Mesendoderm (in vitro differentiated cells): Measurements from ENCODE around the gene TK1.

Experiments used
- DNase-seq: peaks from one replicate; pipeline ENCODE4 v3.0.0; 2013
- H2AK5ac ChIP-seq: 2 replicates; pipeline ENCODE4 v1.6.1; 2013; ENCODE audit warnings: low read length, inconsistent platforms
- H2BK120ac ChIP-seq: 2 replicates; pipeline ENCODE4 v1.6.1; 2013; ENCODE audit warnings: low read depth, mild to moderate bottlenecking, low read length, moderate library complexity, mixed read lengths
- H2BK15ac ChIP-seq: replicated peaks from 2 replicates; pipeline ENCODE4 v1.6.1; 2013; ENCODE audit warnings: low read depth, mild to moderate bottlenecking, moderate library complexity
- H2BK5ac ChIP-seq: 2 replicates; pipeline ENCODE4 v1.6.1; 2013; ENCODE audit warnings: low read length, inconsistent platforms
- H3K18ac ChIP-seq: 2 replicates; pipeline ENCODE4 v1.6.1; 2013; ENCODE audit warnings: mild to moderate bottlenecking, low read length, mixed read lengths
- H3K23ac ChIP-seq: one replicate; pipeline ENCODE4 v1.6.1; 2013; ENCODE audit warnings: low read length
- H3K27ac ChIP-seq: 2 replicates; pipeline ENCODE4 v1.5.1; 2013; ENCODE audit warnings: low read depth, mild to moderate bottlenecking, inconsistent platforms, low read length, moderate library complexity
- H3K27me3 ChIP-seq: 2 replicates; pipeline ENCODE4 v1.6.1; 2013; ENCODE audit warnings: low read length, control low read depth, mild to moderate bottlenecking, inconsistent platforms; ENCODE audit not compliant: insufficient read depth, poor library complexity
- H3K36me3 ChIP-seq: 2 replicates; pipeline ENCODE4 v1.6.1; 2013; ENCODE audit warnings: low read length, inconsistent platforms; ENCODE audit not compliant: control insufficient read depth, insufficient read depth
- H3K4ac ChIP-seq: one replicate; pipeline ENCODE4 v1.6.1; 2013; ENCODE audit warnings: low read depth, mild to moderate bottlenecking, low read length, moderate library complexity
- H3K4me1 ChIP-seq: 2 replicates; pipeline ENCODE4 v1.6.1; 2013; ENCODE audit warnings: low read depth, low read length, inconsistent platforms; ENCODE audit not compliant: control insufficient read depth
- H3K4me2 ChIP-seq: 2 replicates; pipeline ENCODE4 v1.6.1; 2013; ENCODE audit warnings: low read length
- H3K4me3 ChIP-seq: 2 replicates; pipeline ENCODE4 v1.5.1; 2013; ENCODE audit warnings: mild to moderate bottlenecking, low read length
- H3K56ac ChIP-seq: one replicate; pipeline ENCODE4 v1.6.1; 2013; ENCODE audit warnings: low read length
- H3K79me1 ChIP-seq: 2 replicates; pipeline ENCODE4 v1.6.1; 2013; ENCODE audit warnings: low read length, inconsistent platforms
- H3K79me2 ChIP-seq: 2 replicates; pipeline ENCODE4 v1.6.1; 2013; ENCODE audit warnings: mild to moderate bottlenecking, low read length; ENCODE audit not compliant: control insufficient read depth, insufficient read depth
- H3K9ac ChIP-seq: 2 replicates; pipeline ENCODE4 v1.6.1; 2013; ENCODE audit warnings: low read length, inconsistent platforms
- H4K5ac ChIP-seq: one replicate; pipeline ENCODE4 v1.6.1; 2013; ENCODE audit warnings: low read length
- H4K8ac ChIP-seq: one replicate; pipeline ENCODE4 v1.6.1; 2013; ENCODE audit warnings: low read depth, mild to moderate bottlenecking, control low read depth, low read length, moderate library complexity
- WGBS: extraction: QIAGEN DNeasy Blood & Tissue Kit; methylation state at CpG from one replicate; pipeline ENCODE4 v1.1.7; 2013; ENCODE audit warnings: low lambda C conversion rate, missing lambda C conversion rate; ENCODE audit not compliant: insufficient coverage; ENCODE audit errors: extremely low coverage; 5-methylcytosine and 5-hydroxymethylcytosine counted together

TK1 gene

DNA sequence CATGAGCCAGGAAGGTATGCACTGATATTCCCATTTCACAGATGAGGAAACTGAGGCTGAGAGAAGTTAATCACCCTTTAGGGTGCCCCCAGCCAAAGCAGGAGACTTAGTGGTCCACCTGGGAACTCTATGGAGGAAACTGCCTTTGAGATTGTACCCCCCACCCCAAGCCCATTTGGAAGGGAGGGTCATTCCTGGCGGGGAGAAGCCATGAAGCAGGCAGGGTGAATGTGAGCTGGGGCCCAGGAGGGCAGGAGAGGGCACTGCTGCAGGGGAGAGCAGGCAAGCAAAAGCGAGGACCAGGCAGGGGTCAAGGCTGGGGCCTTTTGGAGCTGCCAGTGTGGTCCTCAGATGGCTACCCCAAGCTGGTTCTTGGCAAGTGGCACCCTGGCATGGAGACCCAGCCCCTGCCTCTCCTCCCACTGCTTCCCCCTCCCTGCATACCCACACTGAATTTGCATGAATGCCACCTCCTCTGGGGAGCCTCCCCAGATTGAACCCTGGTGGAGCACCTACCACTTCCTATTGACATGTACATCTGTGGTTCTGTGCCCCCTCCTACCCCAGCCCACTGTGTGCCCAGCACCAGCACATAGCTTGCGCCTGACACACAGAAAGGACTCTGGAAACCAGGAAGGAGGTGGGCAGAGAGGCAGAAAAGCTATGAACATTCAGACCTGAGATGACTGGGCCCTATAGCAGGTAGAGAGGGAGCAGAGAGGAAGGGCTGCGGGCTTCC lies 57.3 kb downstream of the TK1 start:
- H3K4me3 ChIP-seq = no peak overlapping the region
- WGBS = no CpG with 5 or more reads among the region's 4 CpGs

DNA sequence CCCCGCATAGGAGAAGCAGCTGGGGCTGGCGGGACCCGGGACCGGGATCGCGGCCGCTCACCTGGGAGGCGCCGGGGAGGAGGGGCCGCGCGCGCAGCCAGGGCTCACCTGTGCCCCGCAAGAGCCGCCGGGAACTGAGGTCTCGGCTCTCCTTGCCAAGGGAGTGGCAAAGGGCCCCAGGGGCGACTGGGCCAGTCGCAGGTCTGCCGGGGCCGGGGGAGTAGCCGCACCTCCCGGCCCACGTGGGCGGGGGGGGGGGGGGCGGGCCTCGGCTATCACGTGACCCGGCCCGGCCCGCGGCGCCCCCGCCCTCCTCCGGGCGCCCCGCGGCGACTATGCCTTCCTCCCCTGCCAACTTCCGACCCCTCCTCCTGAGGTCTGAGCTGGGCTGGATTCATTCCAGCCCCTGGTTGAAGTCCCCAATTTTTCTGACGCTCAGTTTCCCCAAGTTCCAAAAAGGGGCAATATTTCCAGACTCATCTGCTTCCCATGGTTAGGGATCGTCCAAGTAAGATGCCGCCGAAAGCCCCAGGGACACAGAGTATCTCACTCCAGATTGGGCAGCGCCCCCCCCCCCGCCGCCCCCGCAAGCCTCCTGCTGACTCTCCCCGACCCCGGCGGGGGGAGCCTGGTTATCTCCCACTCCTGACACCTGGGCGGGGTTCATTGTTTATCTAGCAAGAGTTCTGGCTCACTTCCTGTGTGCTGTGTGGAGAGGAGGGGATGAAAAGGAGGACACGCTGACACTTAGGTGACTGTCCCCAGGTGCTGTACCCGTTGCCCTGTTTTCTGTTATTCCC lies 58.1 kb downstream of the TK1 start, which contains the start of gene TMC6:
Gene TMC6 (minus strand): TSS at position 205 of the 800 bp plus-strand sequence. CDS start 1,923 bp downstream, outside the sequence.
- H2BK5ac ChIP-seq = peak within 1 kb of the TSS; percentile 88
- H3K4me2 ChIP-seq = peak within 1 kb of the TSS; percentile 78
- no CpG with 5 or more reads among the region's 54 CpGs for WGBS
- no peak within 1 kb of the TSS for H4K5ac ChIP-seq
- H3K56ac ChIP-seq = peak within 1 kb of the TSS; percentile 87
- no peak within 1 kb of the TSS for H2BK15ac ChIP-seq
- peak; percentile 89 for DNase-seq
- peak within 1 kb of the TSS; percentile 93 for H3K4me3 ChIP-seq
- H3K23ac ChIP-seq = no peak within 1 kb of the TSS
- H3K18ac ChIP-seq = peak within 1 kb of the TSS; percentile 95
- peak within 1 kb of the TSS; percentile 82 for H3K4ac ChIP-seq
- H3K4me1 ChIP-seq = peaks cover 11% of the 10 kb centered on the region
- peaks cover 3% of the 10 kb centered on the region for H3K79me1 ChIP-seq
- peak within 1 kb of the TSS; percentile 93 for H3K27ac ChIP-seq
- peak within 1 kb of the TSS; percentile 7 for H4K8ac ChIP-seq
- peaks cover 20% of the 10 kb centered on the region for H3K79me2 ChIP-seq
- H3K36me3 ChIP-seq = peaks cover 6% of the 10 kb centered on the region
- peak within 1 kb of the TSS; percentile 79 for H3K9ac ChIP-seq
- H3K27me3 ChIP-seq = no peaks in the 10 kb centered on the region
- H2AK5ac ChIP-seq = peak within 1 kb of the TSS; percentile 8
- peak within 1 kb of the TSS; percentile 88 for H2BK120ac ChIP-seq

More for the DNA sequence above, 57.3 kb downstream of the TK1 start:
- Histone ChIP-seq H3K4me1 (peaks cover 11% of the 10 kb centered on the region), H3K9ac (no peak overlapping the region), H3K18ac (no peak overlapping the region), H4K8ac (no peak overlapping the region), H3K27me3 (no peaks in the 10 kb centered on the region), H3K56ac (peak overlapping the region; percentile 83), H3K4me2 (no peak overlapping the region), H3K79me1 (peaks cover 2% of the 10 kb centered on the region), H2BK120ac (peak overlapping the region; percentile 2), H3K79me2 (peaks cover 20% of the 10 kb centered on the region), H2BK15ac (no peak overlapping the region), H3K4ac (peak overlapping the region; percentile 1), H3K36me3 (peaks cover 2% of the 10 kb centered on the region), H2AK5ac (peak overlapping the region; percentile 8), H3K27ac (peak overlapping the region; percentile 40), H3K23ac (no peak overlapping the region), H4K5ac (no peak overlapping the region), H2BK5ac (peak overlapping the region; percentile 36)
- DNase-seq = no peak

DNA sequence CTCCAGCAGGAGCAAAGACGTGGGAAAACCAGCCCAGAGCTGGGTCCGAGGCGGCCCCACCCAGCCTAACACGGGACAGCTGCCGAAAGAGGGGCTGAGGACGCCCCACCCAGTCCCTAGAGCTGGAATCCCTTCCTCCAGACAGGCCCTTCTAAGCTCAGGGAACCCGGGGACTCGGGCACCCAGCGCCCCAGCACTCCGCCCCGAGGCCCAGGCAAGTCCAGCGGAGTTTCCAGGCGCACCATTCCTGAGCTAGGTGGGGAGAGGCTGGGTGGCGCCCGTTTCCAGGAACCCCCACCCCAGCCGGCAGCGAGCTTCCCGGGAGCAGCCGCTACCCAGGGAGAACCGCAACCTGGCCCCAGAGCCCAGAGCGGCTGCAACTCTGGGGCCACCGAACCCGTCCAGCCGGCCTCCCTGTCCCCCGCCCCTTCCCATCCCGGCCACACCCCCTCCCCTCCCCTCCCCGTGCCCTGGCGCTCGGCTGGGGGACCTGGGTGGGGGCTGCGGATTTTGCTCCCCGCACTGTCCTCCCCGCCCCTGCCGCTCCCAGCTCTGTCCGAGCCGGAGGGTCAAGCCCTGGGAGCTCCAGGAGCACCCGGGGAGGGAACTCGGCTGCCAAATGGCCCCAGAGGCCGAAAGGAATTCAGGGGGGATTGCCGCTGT lies 58.8 kb downstream of the TK1 start:
- Histone ChIP-seq H2AK5ac (no peak overlapping the region), H3K9ac (peak overlapping the region; percentile 79), H3K4ac (peak overlapping the region; percentile 82), H3K4me3 (peak overlapping the region; percentile 93), H2BK120ac (peak overlapping the region; percentile 88), H4K5ac (no peak overlapping the region), H3K23ac (no peak overlapping the region), H3K79me1 (peaks cover 5% of the 10 kb centered on the region), H2BK5ac (peak overlapping the region; percentile 88), H3K4me2 (peak overlapping the region; percentile 78), H3K79me2 (peaks cover 20% of the 10 kb centered on the region), H3K18ac (peak overlapping the region; percentile 95), H3K36me3 (peaks cover 9% of the 10 kb centered on the region), H3K56ac (peak overlapping the region; percentile 87), H3K27ac (peak overlapping the region; percentile 93), H2BK15ac (no peak overlapping the region), H3K4me1 (peaks cover 11% of the 10 kb centered on the region), H3K27me3 (no peaks in the 10 kb centered on the region), H4K8ac (peak overlapping the region; percentile 7)
- WGBS = no CpG with 5 or more reads among the region's 39 CpGs
- no peak for DNase-seq

DNA sequence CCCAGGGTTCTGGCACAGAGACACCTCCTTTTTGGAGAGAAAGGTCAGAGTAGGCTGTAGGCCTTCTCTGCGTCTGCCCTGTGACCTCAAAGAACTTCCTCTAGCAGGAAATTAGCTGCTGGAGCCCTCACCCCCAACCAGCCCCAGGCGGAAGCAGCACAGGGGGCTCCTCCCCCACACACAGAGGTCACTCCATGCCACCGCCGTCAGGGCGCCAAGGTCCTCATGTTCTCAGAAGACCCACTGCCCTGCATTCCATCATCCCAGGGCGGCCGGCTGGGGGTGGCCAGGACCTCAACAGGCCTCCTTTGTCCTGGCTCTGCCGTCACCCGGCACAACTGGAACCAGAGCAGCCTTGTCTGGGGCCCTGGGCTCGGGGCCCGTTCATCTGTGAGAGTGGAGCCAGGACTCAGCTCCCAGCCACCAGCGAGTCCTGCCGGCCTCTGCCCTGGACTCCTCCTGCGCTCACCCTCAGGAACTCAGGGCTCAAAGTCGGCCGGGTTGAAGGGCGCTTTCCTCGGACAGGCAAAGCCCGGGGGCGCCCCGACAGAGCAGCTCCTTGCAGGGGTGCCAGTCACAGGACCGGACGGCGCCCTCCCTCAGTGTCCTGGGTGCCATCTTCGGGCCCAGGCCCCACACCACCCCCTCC lies 59.5 kb downstream of the TK1 start:
- peak; percentile 85 for DNase-seq
- Histone ChIP-seq H2BK120ac (no peak overlapping the region), H2BK15ac (no peak overlapping the region), H2BK5ac (peak overlapping the region; percentile 37), H2AK5ac (peak overlapping the region; percentile 1), H3K36me3 (peaks cover 15% of the 10 kb centered on the region), H3K4me1 (peaks cover 11% of the 10 kb centered on the region), H3K56ac (peak overlapping the region; percentile 87), H3K4me3 (peak overlapping the region; percentile 92), H4K8ac (no peak overlapping the region), H3K79me1 (peaks cover 8% of the 10 kb centered on the region), H3K9ac (peak overlapping the region; percentile 79), H3K27ac (peak overlapping the region; percentile 83), H4K5ac (no peak overlapping the region), H3K23ac (no peak overlapping the region), H3K4me2 (peak overlapping the region; percentile 35), H3K4ac (peak overlapping the region; percentile 74), H3K79me2 (peaks cover 20% of the 10 kb centered on the region), H3K18ac (peak overlapping the region; percentile 95), H3K27me3 (no peaks in the 10 kb centered on the region)
- no CpG with 5 or more reads among the region's 25 CpGs for WGBS

DNA sequence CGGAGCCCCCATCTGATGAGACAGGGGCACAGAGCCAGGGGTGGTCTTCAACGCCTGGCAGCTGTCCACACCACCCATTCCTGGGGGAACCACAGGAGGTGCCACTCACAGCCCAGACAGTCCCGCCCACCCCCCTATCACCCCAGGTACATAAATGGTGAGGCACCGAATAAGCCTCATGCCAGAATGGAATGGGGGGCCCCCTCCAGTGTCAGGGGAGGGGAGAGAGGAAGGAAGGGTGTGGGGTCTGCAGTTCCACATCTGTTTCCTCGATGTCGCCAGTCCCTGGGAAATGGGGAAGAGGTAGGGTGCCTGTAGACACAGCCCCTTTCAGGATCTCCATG lies 60.0 kb downstream of the TK1 start:
- peaks cover 18% of the 10 kb centered on the region for H3K36me3 ChIP-seq
- WGBS = no CpG with 5 or more reads among the region's 6 CpGs
- peak overlapping the region; percentile 79 for H3K9ac ChIP-seq
- peaks cover 11% of the 10 kb centered on the region for H3K4me1 ChIP-seq
- H3K23ac ChIP-seq = no peak overlapping the region
- peak overlapping the region; percentile 87 for H3K56ac ChIP-seq
- H2BK5ac ChIP-seq = peak overlapping the region; percentile 33
- no peak overlapping the region for H2BK15ac ChIP-seq
- H3K79me2 ChIP-seq = peaks cover 20% of the 10 kb centered on the region
- no peak overlapping the region for H2BK120ac ChIP-seq
- peak overlapping the region; percentile 1 for H2AK5ac ChIP-seq
- H4K5ac ChIP-seq = no peak overlapping the region
- no peaks in the 10 kb centered on the region for H3K27me3 ChIP-seq
- peak overlapping the region; percentile 35 for H3K4me2 ChIP-seq
- H4K8ac ChIP-seq = no peak overlapping the region
- peak overlapping the region; percentile 43 for H3K18ac ChIP-seq
- H3K27ac ChIP-seq = peak overlapping the region; percentile 83
- H3K4me3 ChIP-seq = no peak overlapping the region
- DNase-seq = no peak
- H3K4ac ChIP-seq = peak overlapping the region; percentile 21
- peaks cover 8% of the 10 kb centered on the region for H3K79me1 ChIP-seq
